Activated T-helper 2 cell treated with anti-CD3 and anti-CD28 coated beads, Interferon-gamma antibody, Interleukin-2, Interleukin-4, amounts not matched to agents 10 μg/mL and 5 μg/mL and 100 μg/mL, durations not matched to agents 14 hours and 24 hours and 36 hours (primary cell): ENCODE data around the gene MPC2. TPM values are rescaled to one million over a fixed set of nuclear protein-coding genes. Genes with fewer than 3 reads are reported as not detected.
"Not testable (repeated sequence)": the region's sequence is repeated elsewhere in the genome, so short reads cannot be mapped to it uniquely, and the experiment has no call there.

Source experiments
- DNase-seq: peaks from one replicate; pipeline ENCODE4 v3.0.0; 2021; ENCODE audit warnings: low spot score
- H3K27ac Mint-ChIP-seq: one replicate; pipeline ENCODE4 v1.8.0; 2021; ENCODE audit warnings: mixed read lengths
- H3K27me3 Mint-ChIP-seq: one replicate; pipeline ENCODE4 v1.8.0; 2021; ENCODE audit warnings: low read depth, mixed read lengths
- H3K36me3 Mint-ChIP-seq: one replicate; pipeline ENCODE4 v1.8.0; 2021; ENCODE audit warnings: low read depth, mixed read lengths
- H3K4me1 Mint-ChIP-seq: one replicate; pipeline ENCODE4 v1.8.0; 2021; ENCODE audit warnings: low read depth, mixed read lengths
- H3K4me3 Mint-ChIP-seq: one replicate; pipeline ENCODE4 v1.8.0; 2021; ENCODE audit warnings: low read depth, mild to moderate bottlenecking, moderate library complexity, mixed read lengths
- H3K9me3 Mint-ChIP-seq: one replicate; pipeline ENCODE4 v1.8.0; 2021; ENCODE audit warnings: mixed read lengths
- intact Hi-C: fragments of 100-400 bp; cut with micrococcal nuclease; formaldehyde crosslinking; loops from one replicate; pipeline ENCODE4 v1.15.1; 2023
- total RNA-seq: library from RNA; stranded (reverse); gene quantifications from 2 replicates; pipeline ENCODE4 v1.2.3, GENCODE V29; 2022

MPC2 gene
- total RNA-seq, 1 donor from 2014 or later: 45.6 TPM

DNA sequence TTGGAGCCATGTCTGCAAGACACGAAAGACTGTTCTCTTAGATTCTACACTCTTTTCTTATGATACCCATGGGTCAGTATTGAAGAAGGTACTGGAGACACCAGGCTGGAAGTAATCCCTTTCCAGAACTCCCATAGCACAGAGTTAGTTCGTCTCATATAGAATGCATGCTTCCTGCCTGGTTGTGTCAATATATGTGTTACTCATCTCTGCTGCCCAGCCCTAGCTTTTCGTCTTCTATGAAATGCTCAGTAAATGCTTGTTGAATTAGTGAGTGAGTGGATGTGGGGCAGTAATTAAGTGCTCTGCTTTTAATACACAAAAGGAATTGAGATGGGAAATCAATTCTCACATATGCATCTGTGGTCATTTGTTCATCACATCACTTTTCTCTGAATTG lies 55.1 kb downstream of the MPC2 start:
- DNase-seq: no peak
- Mint-ChIP-seq H3K27ac (no peak overlapping the region), H3K27me3 (peaks cover 4% of the 10 kb centered on the region), H3K4me3 (no peak overlapping the region), H3K9me3 (peaks cover 5% of the 10 kb centered on the region), H3K36me3 (no peaks in the 10 kb centered on the region), H3K4me1 (no peaks in the 10 kb centered on the region)
- intact Hi-C loops: no loop called here

DNA sequence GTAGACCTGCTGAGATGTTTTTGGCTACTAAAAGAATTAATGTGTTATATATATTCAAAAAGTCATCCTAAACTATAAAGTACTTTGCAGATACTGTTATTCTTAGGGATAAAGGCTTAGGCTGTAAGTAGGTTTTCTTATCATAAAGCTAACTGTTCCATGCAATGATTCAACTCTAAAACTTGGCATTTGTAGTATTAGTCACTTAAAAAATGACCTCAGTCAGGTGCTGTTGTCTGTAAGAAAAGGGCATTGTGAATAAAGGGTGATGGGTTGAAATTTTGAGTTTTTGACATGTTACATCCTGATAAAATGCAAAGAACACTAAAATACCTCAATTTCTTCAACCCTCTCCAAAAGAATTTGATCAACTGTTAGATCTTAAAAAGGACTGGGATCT lies 55.8 kb downstream of the MPC2 start:
- Mint-ChIP-seq H3K4me3 (no peak overlapping the region), H3K27me3 (peaks cover 4% of the 10 kb centered on the region), H3K27ac (no peak overlapping the region)

DNA sequence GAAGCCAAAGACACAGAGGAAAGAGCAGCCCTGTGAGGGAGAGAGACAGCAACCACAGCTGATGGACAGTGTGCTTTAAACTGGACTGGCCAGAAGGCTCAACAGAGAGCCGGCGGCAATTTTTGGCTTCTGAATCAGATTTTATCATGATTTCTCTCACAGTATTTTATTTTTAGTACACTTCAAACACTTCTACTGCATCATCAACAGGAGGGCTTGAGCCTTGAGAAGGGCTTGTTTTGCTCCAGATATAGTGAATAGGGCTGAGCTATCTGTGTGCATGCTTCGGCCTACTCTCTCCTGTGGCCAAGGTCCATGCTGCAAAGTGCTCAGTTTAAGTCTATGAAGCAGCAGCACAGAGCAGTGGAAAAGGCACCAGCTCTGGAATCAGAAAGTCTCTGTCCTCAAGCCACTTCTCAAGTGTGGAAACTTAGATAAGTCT lies 56.3 kb downstream of the MPC2 start:
- no peaks in the 10 kb centered on the region for H3K4me1 Mint-ChIP-seq
- intact Hi-C loops: no loop called here
- no peaks in the 10 kb centered on the region for H3K36me3 Mint-ChIP-seq

More for the DNA sequence above, 55.8 kb downstream of the MPC2 start:
- intact Hi-C loops: no loop called here
- H3K9me3 Mint-ChIP-seq: no peaks in the 10 kb centered on the region
- no peaks in the 10 kb centered on the region for H3K4me1 Mint-ChIP-seq
- no peak for DNase-seq
- H3K36me3 Mint-ChIP-seq: no peaks in the 10 kb centered on the region

DNA sequence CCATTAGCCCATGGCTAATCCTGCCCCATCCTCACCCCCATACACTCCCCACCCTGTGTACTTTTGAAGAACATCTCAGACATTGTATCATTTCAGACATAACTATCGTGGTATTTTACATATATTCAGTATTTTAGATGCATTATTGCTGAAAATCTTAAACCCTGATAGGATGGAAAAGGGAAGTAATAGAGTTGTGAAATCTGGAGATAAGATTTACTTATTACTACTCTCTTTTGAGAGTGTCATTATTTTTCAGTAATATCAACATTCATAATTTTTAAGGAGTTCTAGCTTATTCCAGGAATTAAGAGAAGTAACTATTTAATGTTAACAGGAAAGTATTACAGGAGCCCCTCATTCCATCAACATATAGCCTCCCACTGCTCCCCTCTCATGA lies 57.4 kb downstream of the MPC2 start:
- Mint-ChIP-seq H3K9me3 (no peaks in the 10 kb centered on the region), H3K36me3 (no peaks in the 10 kb centered on the region), H3K4me3 (no peak overlapping the region), H3K4me1 (no peaks in the 10 kb centered on the region), H3K27me3 (peaks cover 2% of the 10 kb centered on the region), H3K27ac (no peak overlapping the region)
- intact Hi-C loops: no loop called here
- no peak for DNase-seq

More for the DNA sequence above, 56.3 kb downstream of the MPC2 start:
- H3K9me3 Mint-ChIP-seq: no peaks in the 10 kb centered on the region
- H3K27ac Mint-ChIP-seq: no peak overlapping the region
- peaks cover 4% of the 10 kb centered on the region for H3K27me3 Mint-ChIP-seq
- H3K4me3 Mint-ChIP-seq: no peak overlapping the region
- DNase-seq: no peak

DNA sequence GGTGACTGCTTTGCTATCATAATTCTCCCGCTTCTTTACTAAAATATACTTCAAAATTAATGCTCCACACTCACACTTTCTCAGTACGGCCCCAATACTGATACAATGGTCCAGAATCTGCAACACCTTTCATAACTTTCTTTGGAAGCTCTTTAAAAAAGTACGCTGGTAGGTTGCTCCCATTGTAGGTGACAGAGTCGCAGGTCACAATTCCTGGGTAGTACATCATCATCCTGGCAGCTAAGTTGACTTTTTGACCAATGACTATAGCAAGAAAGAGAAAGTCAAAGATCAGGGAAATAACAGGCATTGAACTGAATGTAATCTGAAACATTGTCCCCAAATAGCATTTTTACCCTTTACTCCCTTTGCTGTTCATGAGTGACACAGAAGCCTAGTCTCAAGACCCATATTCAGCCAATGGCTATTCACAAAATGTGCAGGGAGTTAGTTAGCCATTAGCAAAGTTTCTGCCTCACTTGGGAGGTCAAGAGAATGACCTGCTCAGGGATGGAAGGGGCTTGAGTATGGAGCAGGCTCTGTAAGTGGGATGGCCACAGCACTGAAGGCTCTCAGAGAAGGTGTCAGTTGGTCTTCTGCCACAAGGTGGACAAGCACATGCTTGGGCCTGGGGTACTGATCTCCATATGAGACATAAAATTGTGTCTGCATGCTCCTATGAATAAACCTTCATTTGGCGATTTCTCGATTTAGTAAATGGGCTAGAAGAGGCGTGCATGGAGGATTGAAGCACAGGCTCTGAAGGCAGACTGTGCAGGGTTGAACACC lies 58.3 kb downstream of the MPC2 start:
- H3K36me3 Mint-ChIP-seq: no peaks in the 10 kb centered on the region
- H3K4me3 Mint-ChIP-seq: no peak overlapping the region
- H3K27me3 Mint-ChIP-seq: peaks cover 2% of the 10 kb centered on the region
- intact Hi-C loops: no loop called here
- H3K27ac Mint-ChIP-seq: no peak overlapping the region
- DNase-seq: no peak
- H3K4me1 Mint-ChIP-seq: no peaks in the 10 kb centered on the region
- no peaks in the 10 kb centered on the region for H3K9me3 Mint-ChIP-seq

DNA sequence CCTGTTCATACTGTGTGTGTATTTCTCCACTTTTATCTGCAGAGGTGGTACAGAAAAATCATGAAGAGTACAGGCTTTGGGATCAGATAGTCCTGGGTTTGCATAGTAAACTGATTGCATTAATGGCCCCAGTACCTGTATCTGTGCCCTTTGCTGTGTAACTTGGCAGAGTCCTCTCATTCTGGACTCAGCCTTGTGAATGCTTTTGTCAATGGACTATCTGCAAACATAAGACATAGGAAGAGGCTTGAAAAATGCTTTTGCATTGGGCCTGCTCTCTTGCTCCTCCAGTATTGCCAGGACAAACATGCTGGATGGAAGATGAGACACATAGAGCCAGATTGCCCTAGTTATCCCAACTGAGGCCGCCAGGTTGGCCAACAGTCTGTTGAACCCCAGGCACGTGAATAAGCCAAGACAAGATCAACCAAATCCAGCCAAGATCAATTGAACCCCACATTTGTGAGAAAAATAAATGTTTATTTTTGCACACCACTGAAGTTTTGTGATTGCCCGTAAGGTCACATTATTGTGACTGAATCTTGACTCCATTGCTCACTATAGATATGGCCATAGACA lies 60.2 kb downstream of the MPC2 start:
- Mint-ChIP-seq H3K27ac (no peak overlapping the region), H3K36me3 (no peaks in the 10 kb centered on the region), H3K4me3 (no peak overlapping the region), H3K9me3 (no peaks in the 10 kb centered on the region), H3K4me1 (no peaks in the 10 kb centered on the region), H3K27me3 (peaks cover 2% of the 10 kb centered on the region)
- DNase-seq: no peak
- intact Hi-C loops: no loop called here

DNA sequence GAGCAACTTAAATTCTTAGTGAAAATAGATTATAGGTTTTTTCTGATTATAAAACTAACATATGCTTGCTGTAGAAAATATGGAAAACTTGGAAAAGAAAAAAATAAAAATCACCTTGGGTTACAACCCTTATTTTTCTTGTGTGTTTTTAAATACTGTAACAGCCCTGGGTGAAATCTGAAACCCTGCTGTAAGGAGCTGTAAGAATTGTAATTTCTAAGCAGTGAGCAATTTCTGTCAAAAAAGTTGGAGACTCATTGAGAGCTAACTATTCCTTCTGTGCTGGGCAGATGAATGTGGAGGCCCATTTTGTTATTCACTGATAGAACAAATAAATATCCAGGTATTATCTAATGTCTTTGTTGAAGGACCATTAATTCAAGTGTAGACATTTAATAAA lies 65.5 kb downstream of the MPC2 start:
- no peaks in the 10 kb centered on the region for H3K27me3 Mint-ChIP-seq
- intact Hi-C loops: no loop called here

DNA sequence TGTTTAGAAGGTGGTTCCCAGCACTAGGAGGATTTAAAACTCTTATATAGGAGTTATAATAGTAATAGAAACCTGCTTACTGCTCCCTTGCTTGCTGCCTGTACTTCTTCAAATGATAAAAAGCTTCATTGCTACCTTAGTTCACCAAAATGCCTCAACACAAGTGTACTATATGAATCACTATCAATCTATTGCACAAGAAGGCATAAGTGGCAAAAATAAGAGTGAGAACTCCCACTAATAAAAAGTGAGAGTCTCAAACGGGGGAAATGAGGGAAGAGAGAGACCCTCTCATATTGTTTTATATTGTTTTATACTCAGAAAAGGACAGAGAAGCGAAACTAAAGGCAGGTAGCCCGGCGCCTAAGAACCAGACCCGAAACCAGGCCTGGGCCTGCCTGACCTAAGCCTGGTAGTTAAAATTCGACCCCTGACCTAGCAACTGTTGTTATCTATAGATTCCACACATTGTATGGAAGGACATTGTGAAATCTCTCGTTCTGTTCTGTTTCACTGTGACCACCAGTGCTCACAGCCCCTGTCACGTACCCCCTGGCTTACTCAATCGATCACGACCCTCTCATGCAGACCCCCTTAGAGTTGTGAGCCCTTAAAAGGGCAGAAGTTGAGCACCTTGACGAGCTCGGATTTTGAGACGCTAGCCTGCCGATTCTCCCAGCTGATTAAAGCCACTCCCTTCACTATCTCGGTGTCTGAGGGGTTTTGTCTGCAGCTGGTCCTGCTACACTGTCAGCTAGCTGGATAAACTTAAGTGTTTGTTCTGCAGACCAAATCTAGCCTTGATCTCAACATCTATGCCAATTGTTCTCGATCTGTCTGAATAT lies 67.5 kb downstream of the MPC2 start:
- DNase-seq, H3K9me3 Mint-ChIP-seq, intact Hi-C loops, H3K36me3 Mint-ChIP-seq, H3K4me3 Mint-ChIP-seq, H3K4me1 Mint-ChIP-seq, H3K27me3 Mint-ChIP-seq, H3K27ac Mint-ChIP-seq: not testable (repeated sequence)

More for the DNA sequence above, 65.5 kb downstream of the MPC2 start:
- no peaks in the 10 kb centered on the region for H3K4me1 Mint-ChIP-seq
- H3K4me3 Mint-ChIP-seq: no peak overlapping the region
- H3K36me3 Mint-ChIP-seq: no peaks in the 10 kb centered on the region
- no peak for DNase-seq
- no peaks in the 10 kb centered on the region for H3K9me3 Mint-ChIP-seq
- H3K27ac Mint-ChIP-seq: no peak overlapping the region

DNA sequence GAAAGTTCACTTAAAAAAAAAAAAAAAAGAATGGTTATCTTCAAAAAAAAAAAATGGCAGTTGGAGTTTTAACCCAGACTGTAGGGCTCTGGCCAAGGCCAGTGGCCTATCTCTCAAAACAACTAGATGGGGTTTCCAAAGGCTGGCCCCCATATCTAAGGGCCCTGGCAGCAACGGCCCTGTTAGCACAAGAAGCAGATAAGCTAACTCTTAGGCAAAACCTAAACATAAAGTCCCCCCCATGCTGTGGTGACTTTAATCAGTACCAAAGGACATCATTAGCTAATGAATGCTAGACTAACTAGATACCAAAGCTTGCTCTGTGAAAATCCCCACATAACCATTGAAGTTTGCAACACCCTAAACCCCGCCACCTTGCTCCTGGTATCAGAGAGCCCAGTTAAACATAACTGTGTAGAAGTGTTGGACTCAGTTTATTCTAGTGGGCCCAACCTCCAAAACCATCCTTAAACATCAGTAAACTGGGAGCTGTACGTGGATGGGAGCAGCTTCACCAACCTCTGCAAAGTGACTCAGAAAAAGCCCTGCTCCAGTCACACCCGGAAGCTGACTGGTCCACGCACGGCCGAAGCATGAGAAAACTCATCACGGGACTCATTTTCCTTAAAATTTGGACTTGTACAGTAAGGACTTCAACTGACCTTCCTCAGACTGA lies 70.0 kb downstream of the MPC2 start:
- intact Hi-C loops, DNase-seq, H3K27me3 Mint-ChIP-seq, H3K4me3 Mint-ChIP-seq, H3K9me3 Mint-ChIP-seq, H3K4me1 Mint-ChIP-seq, H3K36me3 Mint-ChIP-seq, H3K27ac Mint-ChIP-seq: not testable (repeated sequence)

Other genes with a start within 250 kb of the MPC2 start
- 36.7 and 40.5 TPM in 2 replicates for gene MPZL1, start 215.1 kb downstream of the MPC2 start, total RNA-seq
- gene ADCY10, start 22.9 kb downstream of the MPC2 start, total RNA-seq: 0.07 and 0.09 TPM in 2 replicates
- gene DCAF6, start 389 bp downstream of the MPC2 start, total RNA-seq: 29.6 and 33.1 TPM in 2 replicates
- gene GPR161, start 199.9 kb upstream of the MPC2 start, total RNA-seq: 1.3 and 2.4 TPM in 2 replicates
- 59.9 and 63.4 TPM in 2 replicates for gene TIPRL, start 241.9 kb upstream of the MPC2 start, total RNA-seq